Heart left ventricle (tissue), 16 donors: ENCODE measurements around the gene TMEM252. TPM values are rescaled to one million over a fixed set of nuclear protein-coding genes. Genes with fewer than 3 reads are reported as not detected.

Source experiments
- ATAC-seq, 4 donors: fragments of 200-7000 bp; cut with Tn5 transposase; one replicate each; pipeline ENCODE4 v1.9.1; 2020 to 2022; ENCODE audit warnings: moderate library complexity in 4 of 4, mild to moderate bottlenecking in 3 of 4, moderate number of reproducible peaks in 1 of 4
- DNase-seq, 5 donors: peaks; one replicate each; pipeline ENCODE4 v3.0.0-alpha.2; 2020
- H3K27ac ChIP-seq, 12 donors: fragments of 200-600 bp; sonication (generic) in 4 of 12; one replicate each; pipeline versions ENCODE4 v1.5.0 to v1.8.0; 2016 to 2022; ENCODE audit warnings: mild to moderate bottlenecking in 2 of 12
- H3K27me3 ChIP-seq, 9 donors: fragments of 200-600 bp; sonication (generic) in 2 of 9; one replicate each; pipeline versions ENCODE4 v1.5.1 to v1.8.0; 2016 to 2022; ENCODE audit warnings: mild to moderate bottlenecking in 3 of 9
- H3K36me3 ChIP-seq, 9 donors: fragments of 200-600 bp; sonication (generic) in 2 of 9; one replicate each; pipeline versions ENCODE4 v1.5.0 to v1.8.0; 2018 to 2022; ENCODE audit warnings: mild to moderate bottlenecking in 2 of 9
- H3K4me1 ChIP-seq, 12 donors: fragments of 200-600 bp; sonication (generic) in 4 of 12; one replicate each; pipeline versions ENCODE4 v1.5.0 to v1.8.0; 2016 to 2022; ENCODE audit warnings: mild to moderate bottlenecking in 3 of 12
- H3K4me3 ChIP-seq, 12 donors: fragments of 200-600 bp; sonication (generic) in 4 of 12; one replicate each; pipeline versions ENCODE4 v1.5.0 to v1.8.0; 2017 to 2022; ENCODE audit warnings: mild to moderate bottlenecking in 9 of 12, moderate library complexity in 4 of 12
- H3K9me3 ChIP-seq, 12 donors: fragments of 200-600 bp; sonication (generic) in 4 of 12; one replicate each; pipeline versions ENCODE4 v1.5.0 to v1.8.0; 2016 to 2022; ENCODE audit warnings: mild to moderate bottlenecking in 1 of 12
- CTCF ChIP-seq, 12 donors: fragments of 200-600 bp; sonication (generic) in 4 of 12; IDR thresholded peaks; one replicate each; pipeline versions ENCODE4 v1.5.0 to v1.8.0; 2018 to 2022; ENCODE audit warnings: antibody characterized with exemption in 12 of 12, mild to moderate bottlenecking in 5 of 12
- POLR2A ChIP-seq, 2 donors: fragments of 450-650 bp; IDR thresholded peaks; one replicate each; pipeline ENCODE4 v1.6.1; 2017; ENCODE audit warnings: antibody characterized with exemption in 2 of 2, mild to moderate bottlenecking in 2 of 2, moderate library complexity in 2 of 2
- WGBS, 4 donors: extraction: QIAGEN DNeasy Blood & Tissue Kit in 2 of 4; methylation state at CpG; one replicate each; pipeline versions ENCODE4 v1.1.5 to v1.1.7; 2013 to 2018; 5-methylcytosine and 5-hydroxymethylcytosine counted together
- intact Hi-C, 10 donors: fragments of 100-400 bp; cut with DNase I; formaldehyde crosslinking; loops; one replicate each; pipeline versions ENCODE4 v1.11.1 to v1.14.2; 2022
- polyA plus RNA-seq, 2 donors: library from polyadenylated mRNA; stranded (reverse); fragments of 200-250 nt; gene quantifications; one replicate each; pipeline ENCODE4 v1.2.3, GENCODE V29; 2013
- total RNA-seq, 9 donors: library from RNA; depleted of rRNA in 2 of 9; stranded (reverse); fragments of >200 nt in 2 of 9; fragmentation: NEBNext Ultra II Directional in 3 of 9; extraction: Animal tissue kit (Norgen Biotek cat#: 25700) in 3 of 9; gene quantifications; one replicate each; pipeline versions ENCODE4 v1.1.0 to v1.2.4, GENCODE V29; 2016 to 2023
- donor health status: ischemic (EF 13 %, LVEDD 7.1; RV severe dilation, severe dysfunction).
- donor health status: healthy with polysubstance abuse.
- donor health status: DM: no; HTN: yes; CAD: no.
- donor health status: DM: no; HTN: no; CAD: no.
- donor health status: ischemic (EF 25% LVEDD 6.9; RV normal size, moderate dysfunction).
- donor health status: ischemic (EF 25% LVEDD 5.7; RV mildly dilated, moderate dysfunction).
- donor health status: healthy.
- donor health status: DM: yes; HTN: yes; CAD: no.
- donor health status: ischemic (EF 35%, LVEDD 5.7; RV mildly dilated, moderate dysfunction).
- donor health status: nonischemic (EF 11% LVEDD 7.7; RV severe dilation, severe dysfunction).
- donor health status: DM: yes; HTN: yes; CAD: no.
- donor health status: PGD.
- donor health status: ischemic (EF 29% LVEDD 5.4; RV normal size, mild dysfunction).
- donor health status: nonischemic (EF 23%, LVEDD 6.1; RV moderate dilation, normal function).

The TMEM252 gene
- total and polyA plus RNA-seq, 11 donors, result not detected

- intact Hi-C loops, result loop anchor here in 1 of 10 donors (5.0 kb wide), 1 partner anchor 57 kb away; no protein-coding TSS in a partner anchor
- H3K9me3 ChIP-seq, result no peaks in the 10 kb centered on the region
- DNase-seq (no peak), ATAC-seq (peak in 2 of 4 donors; percentile 16 to 57)
- peaks cover 0 to 65% (median 24%) of the 10 kb centered on the region in 12 donors for H3K4me1 ChIP-seq
- peak overlapping the region in 6 of 12 donors; percentile 25 to 67 (median 52) for H3K27ac ChIP-seq
- H3K4me3 ChIP-seq, result no peak overlapping the region
- WGBS, 4 donors, result 40 to 58% (median 47%) methylated on average over 3 of the region's 3 CpGs
- TF ChIP-seq POLR2A (IDR thresholded peaks at IDR 0.05) (no peak), CTCF (IDR thresholded peaks at IDR 0.05) (no peak)
- H3K27me3 ChIP-seq, result no peaks in the 10 kb centered on the region
- H3K36me3 ChIP-seq, result peaks cover 0 to 22% (median 7%) of the 10 kb centered on the region in 9 donors
Measured at GRCh38 chr9:68493958-68494577, 46.6 kb downstream of the TMEM252 start.

- DNase-seq, result no peak
- intact Hi-C loops, result loop anchor here in 1 of 10 donors (5.0 kb wide), 1 partner anchor 56 kb away; no protein-coding TSS in a partner anchor
- Histone ChIP-seq H3K9me3 (no peaks in the 10 kb centered on the region), H3K36me3 (peaks cover 0 to 22% (median 7%) of the 10 kb centered on the region in 9 donors), H3K27ac (peak overlapping the region in 5 of 12 donors; percentile 39 to 67 (median 62)), H3K4me1 (peaks cover 0 to 64% (median 26%) of the 10 kb centered on the region in 12 donors), H3K4me3 (no peak overlapping the region), H3K27me3 (no peaks in the 10 kb centered on the region)
- TF ChIP-seq CTCF (IDR thresholded peaks at IDR 0.05) (no peak), POLR2A (IDR thresholded peaks at IDR 0.05) (no peak)
- no peak for ATAC-seq
Measured at GRCh38 chr9:68493541-68493940, 47.1 kb downstream of the TMEM252 start.

- no peak for DNase-seq
- 11 to 33% (median 27%) methylated on average over 6 of the region's 6 CpGs for WGBS, 4 donors
- Histone ChIP-seq H3K27ac (peak overlapping the region in 6 of 12 donors; percentile 1 to 67 (median 52)), H3K4me1 (peaks cover 0 to 67% (median 32%) of the 10 kb centered on the region in 12 donors), H3K27me3 (no peaks in the 10 kb centered on the region), H3K36me3 (peaks cover 0 to 28% (median 7%) of the 10 kb centered on the region in 9 donors), H3K9me3 (no peaks in the 10 kb centered on the region), H3K4me3 (no peak overlapping the region)
- intact Hi-C loops, result loop anchor here in 1 of 10 donors (5.0 kb wide), 1 partner anchor 56 kb away; no protein-coding TSS in a partner anchor
- TF ChIP-seq CTCF (IDR thresholded peaks at IDR 0.05) (no peak), POLR2A (IDR thresholded peaks at IDR 0.05) (no peak)
- peak in 2 of 4 donors; percentile 12 to 21 for ATAC-seq
Measured at GRCh38 chr9:68492806-68493205, 47.9 kb downstream of the TMEM252 start.

GRCh38 chr9:68489646-68490045 is 51.0 kb downstream of the TMEM252 start:
- peaks cover 0 to 36% (median 21%) of the 10 kb centered on the region in 12 donors for H3K4me1 ChIP-seq
- peaks cover 0 to 58% (median 29%) of the 10 kb centered on the region in 9 donors for H3K36me3 ChIP-seq
- peak overlapping the region in 1 of 12 donors; percentile 37 for H3K27ac ChIP-seq
- no peak for ATAC-seq
- no peaks in the 10 kb centered on the region for H3K27me3 ChIP-seq
- WGBS, 4 donors, result 84 to 93% (median 89%) methylated on average over 4 of the region's 4 CpGs
- no peak for TF ChIP-seq CTCF (IDR thresholded peaks at IDR 0.05)
- no peak for TF ChIP-seq POLR2A (IDR thresholded peaks at IDR 0.05)
- peaks cover 0 to 15% (median 10%) of the 10 kb centered on the region in 12 donors for H3K9me3 ChIP-seq
- intact Hi-C loops, result loop anchor here in 2 of 10 donors (5.0 to 10.0 kb wide), 2 partner anchors 52 to 55 kb away; partner anchors contain the start of gene TMEM252 (in 1 of the 2)
- no peak overlapping the region for H3K4me3 ChIP-seq
- DNase-seq, result no peak
